HepG2 (cell line): Measurements from ENCODE around the gene FAM25A. TPM values are rescaled to one million over a fixed set of nuclear protein-coding genes. Genes with fewer than 3 reads are reported as not detected.

Experiments
- ATAC-seq: fragments of 200-7000 bp; cut with Tn5 transposase; 3 replicates; pipeline ENCODE4 v1.9.1; 2020; ENCODE audit warnings: mild to moderate bottlenecking, moderate library complexity
- BruUV-seq: library from RNA; stranded (reverse); fragments of 400-500 nt; replicated peaks from 2 replicates; lab custom pipeline; 2021; lab: Mats Ljungman, UMichigan
- CTCF ChIA-PET: fragments of 300-600 bp; formaldehyde crosslinking; extraction: SDS; loops from one replicate; lab custom pipeline; 2021; ENCODE audit warnings: low total read pairs, inconsistent platforms, low intra/inter-chr PET ratio; lab: Yijun Ruan, JAX
- POLR2A ChIA-PET: fragments of 350-600 bp; sonication (Branson Sonifier 250); formaldehyde crosslinking; loops from one replicate; lab custom pipeline; 2020; ENCODE audit warnings: antibody characterized with exemption, inconsistent platforms; lab: Yijun Ruan, JAX
- DNase-seq: peaks from one replicate; pipeline ENCODE4 v3.0.0-alpha.2; 2015; ENCODE audit warnings: low spot score
- FAIRE-seq: peaks from 3 replicates; lab custom pipeline; 2011; peaks lifted over from hg19 to GRCh38; lab: Jason Lieb, UNC
- H2AFZ ChIP-seq: one replicate; pipeline ENCODE4 v1.6.1; 2011; ENCODE audit warnings: low read length, inconsistent platforms
- H3K27ac ChIP-seq: fragments of 300-600 bp; 3 replicates; pipeline ENCODE4 v1.8.0; 2011; ENCODE audit warnings: mixed run types, mild to moderate bottlenecking, mixed read lengths, low read length, inconsistent platforms; ENCODE audit not compliant: insufficient read depth; ENCODE audit errors: extremely low read length
- H3K27me3 ChIP-seq, 2 experiments: fragments of 200-600 bp in 1 of 2; 2 replicates in 1 of 2; 3 replicates in 1 of 2; pipeline versions ENCODE4 v1.6.0 to v1.8.0; 2011; ENCODE audit warnings: low read length in 2 of 2, mild to moderate bottlenecking in 2 of 2, moderate library complexity in 2 of 2, inconsistent platforms in 1 of 2; ENCODE audit not compliant: insufficient read depth in 2 of 2, control insufficient read depth in 1 of 2
- H3K36me3 ChIP-seq, 2 experiments: fragments of 200-600 bp in 1 of 2; replicated peaks in 1 of 2; 2 replicates in 1 of 2; 3 replicates in 1 of 2; pipeline versions ENCODE4 v1.5.1 to v1.8.0; 2011; ENCODE audit warnings: low read length in 2 of 2, inconsistent platforms in 1 of 2; ENCODE audit not compliant: insufficient read depth in 2 of 2, control insufficient read depth in 1 of 2
- H3K4me1 ChIP-seq: 2 replicates; pipeline ENCODE4 v1.5.1; 2012; ENCODE audit warnings: low read length, inconsistent platforms; ENCODE audit not compliant: insufficient read depth
- H3K4me2 ChIP-seq: 2 replicates; pipeline ENCODE4 v1.6.0; 2011; ENCODE audit warnings: low read depth, low read length, inconsistent platforms
- H3K4me3 ChIP-seq, 3 experiments: fragments of 200-600 bp in 1 of 3; sonication (generic), shearing (Covaris generic) in 1 of 3; replicated peaks in 1 of 3; 2 replicates each; pipeline ENCODE4 v1.5.1; 2011 to 2016; ENCODE audit warnings: low read length in 3 of 3, inconsistent platforms in 2 of 3, low read depth in 2 of 3, mild to moderate bottlenecking in 2 of 3, control low read depth in 1 of 3, mixed read lengths in 1 of 3; ENCODE audit not compliant: insufficient read depth in 1 of 3
- H3K79me2 ChIP-seq: one replicate; pipeline ENCODE4 v1.6.1; 2011; ENCODE audit warnings: low read length, inconsistent platforms; ENCODE audit not compliant: insufficient read depth
- H3K9ac ChIP-seq: 2 replicates; pipeline ENCODE4 v1.6.0; 2011; ENCODE audit warnings: mild to moderate bottlenecking, low read depth, low read length, inconsistent platforms; ENCODE audit not compliant: insufficient read depth
- H3K9me3 ChIP-seq: 2 replicates; pipeline ENCODE4 v1.5.1; 2012; ENCODE audit warnings: mild to moderate bottlenecking, low read length
- H4K20me1 ChIP-seq: 2 replicates; pipeline ENCODE4 v1.6.0; 2011; ENCODE audit warnings: inconsistent platforms, mild to moderate bottlenecking, low read length, moderate library complexity; ENCODE audit not compliant: insufficient read depth
- PAX8 ChIP-seq: sonication (generic); formaldehyde crosslinking; IDR thresholded peaks from 2 replicates; pipeline ENCODE4 v1.8.0; 2022; ENCODE audit warnings: mild to moderate bottlenecking, missing genetic modification reagents, borderline replicate concordance
- RBM22 ChIP-seq: fragments of 200-400 bp; formaldehyde crosslinking; optimal IDR thresholded peaks from 2 replicates; pipeline ENCODE3; 2017; ENCODE audit warnings: mild to moderate bottlenecking, low read length, moderate library complexity
- WGBS: methylation state at CpG from one replicate; pipeline ENCODE4 v1.1.6; 2017; ENCODE audit warnings: low lambda C conversion rate; 5-methylcytosine and 5-hydroxymethylcytosine counted together
- in situ Hi-C: cut with HindIII; loops from 2 replicates; pipeline ENCODE4 v1.10.0; 2017; ENCODE audit warnings: low pct_unique_long_range_greater_than_20kb; ENCODE audit not compliant: extremely low pct_ligation_motif_present
- intact Hi-C: fragments of 100-400 bp; cut with micrococcal nuclease; formaldehyde crosslinking; loops from one replicate; pipeline ENCODE4 v1.10.0; 2022; ENCODE audit not compliant: unreplicated experiment
- polyA plus RNA-seq, 8 experiments: library from polyadenylated mRNA; depleted of rRNA in 3 of 8; stranded (reverse) in 7 of 8; unstranded in 1 of 8; fragments of >200 nt; fragmentation: Illumina TruSeq in 4 of 8; extraction: Trizol in 4 of 8; gene quantifications; 2 replicates each; pipeline versions ENCODE4 v1.2.1 to v1.2.3, GENCODE V29; 2011 to 2016; ENCODE audit warnings: low read depth in 4 of 8, missing spikeins in 1 of 8, mixed read lengths in 1 of 8; ENCODE audit not compliant: insufficient read depth in 1 of 8
- small RNA-seq, 3 experiments: library from RNA; depleted of rRNA; stranded (forward); fragments of <200 nt; gene quantifications; one replicate each; pipeline ENCODE3, GENCODE V24; 2012; ENCODE audit warnings: low read depth in 2 of 3, low replicate concordance in 1 of 3; ENCODE audit not compliant: insufficient read length in 3 of 3, insufficient read depth in 2 of 3
- total RNA-seq, 5 experiments: library from RNA; depleted of rRNA; stranded (reverse); fragments of >200 nt; fragmentation: Illumina TruSeq; extraction: Trizol; gene quantifications; 2 replicates each; pipeline ENCODE4 v1.2.3, GENCODE V29; 2016; ENCODE audit warnings: low read depth in 1 of 5
- TF ChIP-seq, protein P1 (sequence below): sonication (generic); formaldehyde crosslinking; IDR thresholded peaks from 2 replicates; pipeline ENCODE4 v1.4.0; 2020; ENCODE audit warnings: mild to moderate bottlenecking, missing genetic modification reagents

The FAM25A gene
- total and polyA plus RNA-seq, 2 of the 13 experiments (the other 11 are each of a cell fraction or from before 2014, with no cell fraction given), result not detected

GRCh38 chr10:87072449-87072848 lies 52.4 kb downstream of the FAM25A start:
- ChIA-PET POLR2A (interaction anchor here (0.5 to 2.9 kb wide), 2 partner anchors 20 to 105 kb away, joined by 3 to 8 read pairs; no protein-coding TSS in a partner anchor), CTCF (no interaction called here)
- DNase-seq (no peak), FAIRE-seq (no peak), ATAC-seq (no peak)
- in situ Hi-C loops, result no loop called here
- Histone ChIP-seq H2AFZ (no peak overlapping the region), H3K79me2 (peaks cover 23% of the 10 kb centered on the region), H3K4me1 (peaks cover 48% of the 10 kb centered on the region), H3K9me3 (no peaks in the 10 kb centered on the region), H3K27ac (peak overlapping the region; percentile 2), H3K36me3 (peaks cover 18 to 71% of the 10 kb centered on the region in 2 experiments), H4K20me1 (peaks cover 16% of the 10 kb centered on the region), H3K4me2 (no peak overlapping the region), H3K4me3 (no peak overlapping the region), H3K9ac (no peak overlapping the region), H3K27me3 (no peaks in the 10 kb centered on the region)
- intact Hi-C loops, result no loop called here
- BruUV-seq, result no TSS peak
- TF ChIP-seq PAX8 (CRISPR knock-in tag), result no peak
- no peak for TF ChIP-seq RBM22
- TF ChIP-seq, protein P1, sequence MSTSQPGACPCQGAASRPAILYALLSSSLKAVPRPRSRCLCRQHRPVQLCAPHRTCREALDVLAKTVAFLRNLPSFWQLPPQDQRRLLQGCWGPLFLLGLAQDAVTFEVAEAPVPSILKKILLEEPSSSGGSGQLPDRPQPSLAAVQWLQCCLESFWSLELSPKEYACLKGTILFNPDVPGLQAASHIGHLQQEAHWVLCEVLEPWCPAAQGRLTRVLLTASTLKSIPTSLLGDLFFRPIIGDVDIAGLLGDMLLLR, result no peak
- WGBS, result 88% methylated on average over 2 of the region's 2 CpGs

Small RNA genes lying within 50 kb of the gene (small RNA-seq; reads per million reads assigned to genes)
- 0 reads per million in 3 experiments for gene AL136982.5
- 0 reads per million in 3 experiments for gene BMS1P3
- gene FAM25A, result 0 reads per million in 3 experiments
- gene RNU6-529P, result 0 reads per million in 3 experiments

Other genes starting within 250 kb of the FAM25A start
- gene MMRN2, start 62.7 kb upstream of the FAM25A start, total RNA-seq (2016; rRNA removed; fragmentation: Illumina TruSeq; extraction: Trizol), result 0.04 TPM in 1 of 2 replicates, not detected in the other
- gene MMRN2, start 62.7 kb upstream of the FAM25A start, polyA plus RNA-seq (2011; rRNA removed), result 0.03 TPM in 1 of 2 replicates, not detected in the other
- gene SNCG, start 61.7 kb upstream of the FAM25A start, total RNA-seq (2016; rRNA removed; fragmentation: Illumina TruSeq; extraction: Trizol), result 0.22 TPM in 1 of 2 replicates, not detected in the other
- 0.86 and 0.91 TPM in 2 replicates for gene SNCG, start 61.7 kb upstream of the FAM25A start, polyA plus RNA-seq (2011; rRNA removed)
- 0.40 and 0.44 TPM in 2 replicates for gene ADIRF, start 51.8 kb upstream of the FAM25A start, total RNA-seq (2016; rRNA removed; fragmentation: Illumina TruSeq; extraction: Trizol)
- 0.13 TPM in 1 of 2 replicates, not detected in the other for gene ADIRF, start 51.8 kb upstream of the FAM25A start, polyA plus RNA-seq (2011; rRNA removed)
- 798 and 1,108 TPM in 2 replicates for gene GLUD1, start 74.5 kb downstream of the FAM25A start, total RNA-seq (2016; rRNA removed; fragmentation: Illumina TruSeq; extraction: Trizol)
- 286 and 301 TPM in 2 replicates for gene GLUD1, start 74.5 kb downstream of the FAM25A start, polyA plus RNA-seq (2011; rRNA removed)
- gene SHLD2, start 74.9 kb downstream of the FAM25A start, total RNA-seq (2016; rRNA removed; fragmentation: Illumina TruSeq; extraction: Trizol), result 53.7 and 79.4 TPM in 2 replicates
- gene SHLD2, start 74.9 kb downstream of the FAM25A start, polyA plus RNA-seq (2011; rRNA removed), result 22.6 and 25.7 TPM in 2 replicates
- gene NUTM2A, start 205.2 kb downstream of the FAM25A start, total RNA-seq (2016; rRNA removed; fragmentation: Illumina TruSeq; extraction: Trizol), result 0.31 and 0.34 TPM in 2 replicates
- 0.05 and 0.20 TPM in 2 replicates for gene NUTM2A, start 205.2 kb downstream of the FAM25A start, polyA plus RNA-seq (2011; rRNA removed)